ES-I3 (cell line): ENCODE data around the gene SLC25A20.
A peak's percentile ranks its signal among the peaks of the same experiment; 100 is the strongest.
"Not testable (repeated sequence)": the region's sequence is repeated elsewhere in the genome, so short reads cannot be mapped to it uniquely, and the experiment has no call there.

Source experiments
- H3K36me3 ChIP-seq: 2 replicates; pipeline ENCODE4 v1.6.1; 2013; ENCODE audit warnings: mild to moderate bottlenecking, low read length, control low read depth, moderate library complexity; ENCODE audit not compliant: insufficient read depth
- H3K4me1 ChIP-seq: 2 replicates; pipeline ENCODE4 v1.6.1; 2013; ENCODE audit warnings: mild to moderate bottlenecking, control low read depth, low read length; ENCODE audit not compliant: insufficient read depth
- H3K9ac ChIP-seq: 2 replicates; pipeline ENCODE4 v1.6.1; 2013; ENCODE audit warnings: low read depth, mild to moderate bottlenecking, low read length, moderate library complexity
- H3K9me3 ChIP-seq: 2 replicates; pipeline ENCODE4 v1.6.1; 2013; ENCODE audit warnings: mild to moderate bottlenecking, low read length, moderate library complexity; ENCODE audit not compliant: control insufficient read depth, insufficient read depth

SLC25A20 gene

DNA sequence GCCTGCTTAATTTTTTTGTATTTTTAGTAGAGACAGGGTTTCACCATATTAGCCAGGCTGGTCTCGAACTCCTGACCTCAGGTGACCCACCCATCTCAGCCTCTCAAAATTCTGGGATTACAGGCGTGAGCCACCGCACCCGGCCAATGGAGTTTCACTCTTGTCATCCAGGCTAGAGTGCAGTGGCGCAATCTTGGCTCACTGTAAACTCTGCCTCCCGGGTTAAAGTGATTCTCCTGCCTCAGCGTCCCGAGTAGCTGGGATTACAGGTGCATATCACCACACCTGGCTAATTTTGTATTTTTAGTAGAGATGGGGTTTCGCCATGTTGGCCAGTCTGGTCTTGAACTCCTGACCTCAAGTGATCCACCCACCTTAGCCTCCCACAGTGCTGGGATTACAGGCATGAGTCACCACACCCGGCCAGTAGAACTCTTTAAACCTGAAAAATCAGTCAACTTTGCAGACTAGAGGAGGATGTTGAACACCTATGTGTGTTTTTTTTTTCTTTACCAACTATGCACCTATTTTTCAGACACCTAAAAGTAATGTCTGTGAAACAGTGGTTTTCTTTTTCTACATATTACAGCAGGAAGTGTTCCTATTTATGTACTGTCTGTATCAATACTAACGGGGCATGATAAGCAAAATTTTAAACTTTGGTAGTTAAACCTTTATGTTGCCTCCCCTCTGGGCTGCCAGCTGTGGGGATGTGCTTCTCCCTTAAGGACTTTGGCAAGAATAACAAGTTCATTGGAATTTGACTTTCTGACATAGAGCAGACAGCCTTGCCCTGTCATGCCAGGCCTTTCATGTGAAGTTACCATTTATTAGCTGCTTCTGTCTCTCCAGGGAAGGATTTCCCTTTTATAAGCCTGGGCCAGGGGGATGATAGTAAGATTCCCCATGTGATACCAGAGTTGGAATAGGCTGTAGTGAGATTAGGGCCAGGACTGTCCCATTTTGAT, 28.0 kb upstream of the SLC25A20 start:
- Histone ChIP-seq H3K9me3 (no peaks in the 10 kb centered on the region), H3K9ac (no peak overlapping the region), H3K36me3 (peaks cover 27% of the 10 kb centered on the region), H3K4me1 (no peaks in the 10 kb centered on the region)

- no peaks in the 10 kb centered on the region; the same call in 1 of the 2 replicates for H3K36me3 ChIP-seq
- no peaks in the 10 kb centered on the region for H3K4me1 ChIP-seq
- no peaks in the 10 kb centered on the region for H3K9me3 ChIP-seq
- H3K9ac ChIP-seq = peak overlapping the region; percentile 77
Measured at GRCh38 chr3:48919215-48920138, 20.8 kb upstream of the SLC25A20 start.

DNA sequence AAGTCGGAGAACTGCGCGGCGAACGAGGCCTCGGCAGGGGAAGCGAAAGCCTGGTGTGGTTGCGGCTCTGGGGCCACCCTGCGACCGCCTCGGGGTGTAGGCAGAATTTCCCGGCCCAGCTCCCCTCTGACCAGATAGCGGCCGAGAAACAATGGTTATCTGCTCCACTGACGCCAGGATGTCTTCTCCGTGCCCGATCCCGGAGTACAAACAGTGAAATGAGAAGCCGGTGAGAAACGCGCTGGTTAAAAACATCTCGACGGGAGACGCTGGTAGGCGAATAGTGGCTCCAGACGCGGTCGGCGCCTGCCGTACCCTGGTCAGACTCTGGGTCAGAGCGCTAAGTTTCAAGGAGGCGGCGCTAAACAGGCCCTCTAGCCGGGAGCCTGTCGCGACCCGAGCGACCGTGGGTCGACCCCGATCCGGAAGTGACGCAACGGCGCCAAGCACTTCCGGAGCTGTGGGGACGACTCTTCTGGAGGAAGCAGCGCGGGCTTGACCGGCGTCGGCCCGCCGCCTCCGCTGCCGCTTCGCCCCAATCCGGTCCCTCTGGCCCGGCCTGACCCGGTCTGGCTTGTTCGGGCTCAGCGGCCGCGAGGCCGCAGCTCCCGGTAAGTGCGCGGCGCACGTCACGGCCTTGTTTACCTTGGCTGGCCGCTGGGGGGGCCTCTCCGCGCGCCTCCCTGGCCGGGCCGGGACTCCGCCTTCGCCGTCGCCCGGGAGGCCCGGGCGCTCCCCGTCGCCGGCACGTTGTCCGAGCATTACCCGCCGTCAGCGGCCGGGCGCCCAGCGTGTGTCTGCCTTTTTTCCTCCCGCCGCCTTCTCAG, 19.9 kb upstream of the SLC25A20 start, which contains the start of gene ARIH2:
ARIH2 (plus strand) TSS at position 455 of the 827 bp plus-strand sequence. CDS start 8,717 bp downstream, outside the sequence.
- H3K4me1 ChIP-seq = no peaks in the 10 kb centered on the region
- H3K9me3 ChIP-seq = no peaks in the 10 kb centered on the region
- no peaks in the 10 kb centered on the region for H3K36me3 ChIP-seq
- H3K9ac ChIP-seq = peak within 1 kb of the TSS; percentile 77

- H3K4me1 ChIP-seq = no peaks in the 10 kb centered on the region
- H3K9ac ChIP-seq = no peak overlapping the region
- no peaks in the 10 kb centered on the region for H3K9me3 ChIP-seq
- H3K36me3 ChIP-seq = no peaks in the 10 kb centered on the region
Measured at GRCh38 chr3:48915296-48915695, 16.6 kb upstream of the SLC25A20 start.

- not testable (repeated sequence) for H3K9ac ChIP-seq, H3K9me3 ChIP-seq, H3K4me1 ChIP-seq, H3K36me3 ChIP-seq
Measured at GRCh38 chr3:48907026-48907425, 8.3 kb upstream of the SLC25A20 start.

GRCh38 chr3:48899273-48899672, 591 bp upstream of the SLC25A20 start:
- Histone ChIP-seq H3K4me1 (peaks cover 10% of the 10 kb centered on the region), H3K36me3 (no peaks in the 10 kb centered on the region), H3K9me3 (no peaks in the 10 kb centered on the region), H3K9ac (no peak overlapping the region; the same call in 1 of the 2 replicates)

- no peaks in the 10 kb centered on the region for H3K36me3 ChIP-seq
- H3K4me1 ChIP-seq = peaks cover 10% of the 10 kb centered on the region
- peak overlapping the region; percentile 69; the same call in 1 of the 2 replicates for H3K9ac ChIP-seq
- H3K9me3 ChIP-seq = no peaks in the 10 kb centered on the region
Measured at GRCh38 chr3:48897460-48898376, 964 bp downstream of the SLC25A20 start.

DNA sequence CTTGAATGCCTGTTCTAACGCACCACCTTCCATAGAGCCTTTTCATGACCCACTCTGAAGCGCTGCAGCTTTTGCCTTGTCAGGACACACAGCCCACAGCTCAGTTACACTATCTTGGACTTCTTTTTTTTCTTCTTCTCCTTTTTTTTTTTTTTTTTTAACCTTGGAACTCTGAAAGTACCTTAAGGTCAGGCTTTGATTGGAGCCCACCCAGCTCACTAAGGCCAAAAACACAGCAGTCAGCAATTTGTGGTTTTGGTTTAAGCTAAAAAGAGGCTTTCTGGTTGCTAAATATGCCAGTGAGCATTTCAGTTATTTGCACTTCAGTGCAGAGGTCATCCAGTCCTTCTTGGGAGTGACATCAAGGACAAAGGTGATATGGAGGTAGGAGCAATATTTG, 1.7 kb downstream of the SLC25A20 start:
- Histone ChIP-seq H3K9me3 (no peaks in the 10 kb centered on the region), H3K9ac (no peak overlapping the region), H3K36me3 (no peaks in the 10 kb centered on the region), H3K4me1 (peaks cover 10% of the 10 kb centered on the region)

DNA sequence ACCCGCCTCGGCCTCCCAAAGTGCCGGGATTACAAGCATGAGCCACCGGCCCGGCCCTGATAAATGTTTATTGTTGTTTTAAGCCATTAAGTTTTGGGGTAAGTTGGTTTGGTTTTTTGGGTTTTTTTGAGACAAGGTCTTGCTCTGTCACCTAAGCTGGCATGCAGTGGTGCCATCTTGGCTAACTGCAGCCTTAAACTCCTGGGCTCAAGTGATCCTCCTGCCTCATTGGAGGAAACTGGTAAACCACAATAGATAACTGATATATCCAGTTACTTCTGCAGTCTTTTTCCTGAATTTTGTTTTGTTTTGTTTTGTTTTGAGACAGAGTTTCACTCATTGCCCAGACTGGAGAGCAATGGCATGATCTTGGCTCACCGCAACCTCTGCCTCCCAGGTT, 4.2 kb downstream of the SLC25A20 start:
- no peaks in the 10 kb centered on the region for H3K36me3 ChIP-seq
- H3K9ac ChIP-seq = no peak overlapping the region
- peaks cover 10% of the 10 kb centered on the region for H3K4me1 ChIP-seq
- H3K9me3 ChIP-seq = no peaks in the 10 kb centered on the region

DNA sequence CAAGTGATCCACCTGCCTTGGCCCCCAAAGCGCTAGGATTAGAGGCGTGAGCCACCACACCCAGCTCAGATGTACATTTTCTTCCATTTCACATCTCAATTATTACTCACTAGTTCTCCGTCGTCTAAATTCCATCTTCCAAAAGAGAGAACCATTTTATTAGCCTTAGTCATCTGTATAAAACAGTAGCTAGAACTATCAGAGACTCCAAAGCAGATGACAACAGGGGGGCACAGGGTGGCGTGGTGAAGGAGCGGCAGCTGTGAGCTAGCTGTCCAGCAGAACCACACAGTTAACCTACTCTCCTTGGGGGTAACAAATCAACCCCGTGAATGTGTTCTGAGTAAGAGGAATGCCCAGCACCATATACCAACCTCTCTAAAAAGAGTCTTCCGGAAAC, 7.1 kb downstream of the SLC25A20 start:
- no peaks in the 10 kb centered on the region for H3K36me3 ChIP-seq
- no peak overlapping the region for H3K9ac ChIP-seq
- H3K4me1 ChIP-seq = no peaks in the 10 kb centered on the region
- H3K9me3 ChIP-seq = no peaks in the 10 kb centered on the region

- Histone ChIP-seq H3K4me1 (no peaks in the 10 kb centered on the region), H3K9me3 (no peaks in the 10 kb centered on the region), H3K36me3 (no peaks in the 10 kb centered on the region), H3K9ac (no peak overlapping the region)
Measured at GRCh38 chr3:48885753-48886152, 12.9 kb downstream of the SLC25A20 start.

GRCh38 chr3:48881652-48882114, 17.0 kb downstream of the SLC25A20 start:
- Histone ChIP-seq H3K9me3 (no peaks in the 10 kb centered on the region; the same call in 1 of the 2 replicates), H3K9ac (no peak overlapping the region), H3K4me1 (no peaks in the 10 kb centered on the region), H3K36me3 (no peaks in the 10 kb centered on the region)

DNA sequence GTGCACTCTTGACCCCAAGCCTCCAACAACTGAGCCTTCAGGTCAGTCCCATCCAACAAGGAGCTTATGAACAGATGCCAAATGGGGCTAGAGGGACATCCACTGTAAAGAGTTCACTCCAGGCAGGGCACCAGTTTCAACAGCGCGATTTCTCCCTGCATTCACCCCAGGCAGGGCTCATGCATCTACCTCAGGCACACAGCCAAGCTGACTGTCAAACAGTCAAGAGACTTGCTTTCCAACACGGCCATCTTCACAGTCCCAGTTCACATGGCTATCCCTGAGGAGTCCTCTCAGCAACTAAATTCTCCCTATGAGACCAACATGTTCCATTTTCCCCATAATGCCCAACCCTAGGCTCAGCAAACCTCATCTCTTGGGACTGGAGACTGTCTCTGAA, 17.7 kb downstream of the SLC25A20 start:
- no peaks in the 10 kb centered on the region for H3K36me3 ChIP-seq
- H3K4me1 ChIP-seq = no peaks in the 10 kb centered on the region
- H3K9ac ChIP-seq = no peak overlapping the region
- no peaks in the 10 kb centered on the region; the same call in 1 of the 2 replicates for H3K9me3 ChIP-seq
